PC-9 (cell line): ENCODE measurements around the gene STUM. TPM values are rescaled to one million over a fixed set of nuclear protein-coding genes. Genes with fewer than 3 reads are reported as not detected.
"Not testable (repeated sequence)": the region's sequence is repeated elsewhere in the genome, so short reads cannot be mapped to it uniquely, and the experiment has no call there.

Experiments used
- BruUV-seq: library from RNA; stranded (reverse); fragments of 400-500 nt; replicated peaks from 2 replicates; lab custom pipeline; 2021; lab: Mats Ljungman, UMichigan
- CTCF ChIA-PET: fragments of 300-600 bp; sonication (Branson Sonifier 250); formaldehyde crosslinking; loops from one replicate; lab custom pipeline; 2022; ENCODE audit warnings: antibody characterized with exemption; lab: Charles Lee
- POLR2A ChIA-PET: fragments of 300-600 bp; sonication (Branson Sonifier 250); formaldehyde crosslinking; loops from one replicate; lab custom pipeline; 2022; ENCODE audit warnings: antibody characterized with exemption; ENCODE audit not compliant: unreplicated experiment; lab: Charles Lee
- DNase-seq, 2 experiments: peaks; one replicate each; pipeline versions ENCODE4 v3.0.0 to v3.0.0-alpha.2; 2015 to 2022; ENCODE audit warnings: mixed read lengths in 1 of 2
- H2AFZ ChIP-seq: fragments of 200-600 bp; sonication (generic); 2 replicates; pipeline ENCODE4 v1.8.1; 2017; ENCODE audit warnings: antibody characterized with exemption
- H3F3A ChIP-seq: fragments of 200-600 bp; sonication (generic); 2 replicates; pipeline ENCODE4 v1.8.1; 2017; ENCODE audit warnings: antibody characterized with exemption, mild to moderate bottlenecking, low read depth; ENCODE audit not compliant: insufficient read depth
- H3K27ac ChIP-seq: fragments of 200-600 bp; sonication (generic); 2 replicates; pipeline ENCODE4 v1.6.1; 2016; ENCODE audit warnings: mixed run types
- H3K27me3 ChIP-seq: fragments of 200-600 bp; sonication (generic); 2 replicates; pipeline ENCODE4 v1.6.1; 2016; ENCODE audit warnings: low read depth, mixed run types; ENCODE audit not compliant: insufficient read depth
- H3K36me3 ChIP-seq: fragments of 200-600 bp; sonication (generic); 2 replicates; pipeline ENCODE4 v1.6.1; 2016; ENCODE audit warnings: low read depth, mixed run types
- H3K4me1 ChIP-seq: fragments of 200-600 bp; sonication (generic); replicated peaks from 2 replicates; pipeline ENCODE4 v1.6.1; 2016; ENCODE audit warnings: mixed run types; ENCODE audit not compliant: insufficient read depth
- H3K4me2 ChIP-seq: fragments of 200-600 bp; sonication (generic); 2 replicates; pipeline ENCODE4 v1.6.1; 2017; ENCODE audit warnings: mixed run types
- H3K4me3 ChIP-seq: fragments of 200-600 bp; sonication (generic); 2 replicates; pipeline ENCODE4 v1.6.1; 2016; ENCODE audit warnings: mixed run types
- H3K79me2 ChIP-seq: fragments of 200-600 bp; sonication (generic); 2 replicates; pipeline ENCODE4 v1.6.1; 2017; ENCODE audit warnings: low read depth, mixed run types
- H3K9me2 ChIP-seq: fragments of 200-600 bp; sonication (generic); 2 replicates; pipeline ENCODE4 v1.8.1; 2017; ENCODE audit warnings: mild to moderate bottlenecking; ENCODE audit not compliant: insufficient read depth
- H3K9me3 ChIP-seq: fragments of 200-600 bp; sonication (generic); 2 replicates; pipeline ENCODE4 v1.8.1; 2016; ENCODE audit warnings: low read depth; ENCODE audit not compliant: insufficient read depth
- H4K20me1 ChIP-seq: fragments of 200-600 bp; sonication (generic); 2 replicates; pipeline ENCODE4 v1.8.1; 2017; ENCODE audit not compliant: insufficient read depth
- EZH2 ChIP-seq: fragments of 200-600 bp; sonication (generic); IDR thresholded peaks from 2 replicates; pipeline ENCODE4 v1.8.0; 2017; ENCODE audit warnings: antibody characterized with exemption, low read depth
- intact Hi-C: fragments of 100-400 bp; cut with micrococcal nuclease; formaldehyde crosslinking; loops from one replicate; pipeline ENCODE4 v1.10.0; 2022; ENCODE audit not compliant: unreplicated experiment
- total RNA-seq: library from RNA; stranded (reverse); gene quantifications from 2 replicates; pipeline ENCODE4 v1.2.3, GENCODE V29; 2021
- TF ChIP-seq, protein P1 (sequence below): fragments of 200-600 bp; sonication (generic); conservative IDR thresholded peaks from 2 replicates; pipeline ENCODE4 v1.6.1; 2017; ENCODE audit warnings: mixed run types, antibody characterized with exemption, mild to moderate bottlenecking, moderate library complexity

STUM gene
- total RNA-seq, 1 experiment from 2014 or later = not detected

DNA sequence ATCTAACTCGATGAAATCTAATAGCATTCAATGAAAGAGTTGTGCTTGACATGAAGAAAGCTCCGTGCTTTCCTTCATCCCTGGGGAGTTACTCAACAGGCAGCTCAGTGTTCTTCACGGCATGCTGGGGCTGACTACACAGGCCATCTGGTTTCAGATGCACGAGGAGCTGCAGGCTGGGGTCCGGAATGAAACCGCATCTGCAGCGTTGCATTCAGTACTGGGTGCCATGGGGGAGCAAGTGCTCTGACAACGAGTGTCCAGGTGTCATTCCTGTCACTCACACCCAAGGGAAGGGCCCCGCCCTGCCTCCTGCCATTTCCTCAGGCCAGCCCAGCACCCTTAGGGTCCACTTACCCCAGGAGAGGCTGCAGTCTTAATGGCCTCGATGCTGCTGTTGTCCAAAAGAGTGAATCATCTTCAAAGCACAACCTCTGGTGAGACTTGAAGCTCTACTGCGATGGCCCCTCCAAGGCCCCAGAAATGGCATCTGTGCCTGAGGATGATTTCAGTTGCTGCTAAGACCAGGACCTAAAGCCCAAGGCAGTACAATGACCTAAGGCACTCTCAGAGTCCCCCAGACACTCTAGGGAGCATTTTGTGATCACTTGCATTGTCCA is 61.4 kb downstream of the STUM start:
- H3K27ac ChIP-seq = no peak overlapping the region
- no TSS peak for BruUV-seq
- H3K4me1 ChIP-seq = no peaks in the 10 kb centered on the region
- no peak for DNase-seq
- POLR2A ChIA-PET = no interaction called here
- H3K4me3 ChIP-seq = no peak overlapping the region
- H3K27me3 ChIP-seq = peaks cover 13% of the 10 kb centered on the region
- H3K9me2 ChIP-seq = no peaks in the 10 kb centered on the region
- H3K79me2 ChIP-seq = no peaks in the 10 kb centered on the region
- no peaks in the 10 kb centered on the region for H4K20me1 ChIP-seq
- no peak overlapping the region for H2AFZ ChIP-seq
- no peaks in the 10 kb centered on the region for H3K9me3 ChIP-seq
- no peaks in the 10 kb centered on the region for H3F3A ChIP-seq
- intact Hi-C loops = no loop called here
- CTCF ChIA-PET = no interaction called here
- H3K36me3 ChIP-seq = no peaks in the 10 kb centered on the region
- no peak for TF ChIP-seq EZH2
- TF ChIP-seq, protein P1, sequence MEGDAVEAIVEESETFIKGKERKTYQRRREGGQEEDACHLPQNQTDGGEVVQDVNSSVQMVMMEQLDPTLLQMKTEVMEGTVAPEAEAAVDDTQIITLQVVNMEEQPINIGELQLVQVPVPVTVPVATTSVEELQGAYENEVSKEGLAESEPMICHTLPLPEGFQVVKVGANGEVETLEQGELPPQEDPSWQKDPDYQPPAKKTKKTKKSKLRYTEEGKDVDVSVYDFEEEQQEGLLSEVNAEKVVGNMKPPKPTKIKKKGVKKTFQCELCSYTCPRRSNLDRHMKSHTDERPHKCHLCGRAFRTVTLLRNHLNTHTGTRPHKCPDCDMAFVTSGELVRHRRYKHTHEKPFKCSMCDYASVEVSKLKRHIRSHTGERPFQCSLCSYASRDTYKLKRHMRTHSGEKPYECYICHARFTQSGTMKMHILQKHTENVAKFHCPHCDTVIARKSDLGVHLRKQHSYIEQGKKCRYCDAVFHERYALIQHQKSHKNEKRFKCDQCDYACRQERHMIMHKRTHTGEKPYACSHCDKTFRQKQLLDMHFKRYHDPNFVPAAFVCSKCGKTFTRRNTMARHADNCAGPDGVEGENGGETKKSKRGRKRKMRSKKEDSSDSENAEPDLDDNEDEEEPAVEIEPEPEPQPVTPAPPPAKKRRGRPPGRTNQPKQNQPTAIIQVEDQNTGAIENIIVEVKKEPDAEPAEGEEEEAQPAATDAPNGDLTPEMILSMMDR = no peak
- no peak overlapping the region for H3K4me2 ChIP-seq

DNA sequence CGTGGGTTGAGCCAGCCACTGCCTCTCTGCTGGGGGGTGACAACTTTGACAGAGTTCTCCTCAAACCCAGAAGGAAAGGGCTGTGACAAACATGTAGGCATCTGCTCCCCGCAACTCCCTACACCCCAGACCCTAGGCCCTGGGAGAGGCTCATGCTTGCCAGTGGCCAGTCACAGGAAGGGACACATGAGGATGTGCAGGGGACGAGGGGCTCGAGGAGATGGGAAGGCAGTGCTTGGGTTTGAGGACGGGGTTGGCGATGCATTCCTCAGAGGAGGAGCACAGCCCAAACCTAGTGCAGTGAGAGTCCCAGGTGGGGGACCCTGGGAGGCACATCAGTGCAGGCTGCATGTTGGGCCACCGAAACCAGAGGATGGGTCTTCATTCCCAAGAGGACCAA is 62.1 kb downstream of the STUM start:
- TF ChIP-seq, protein P1 = no peak
- no peak for TF ChIP-seq EZH2
- no peaks in the 10 kb centered on the region for H3K79me2 ChIP-seq
- POLR2A ChIA-PET = no interaction called here
- no peaks in the 10 kb centered on the region for H4K20me1 ChIP-seq
- H3K36me3 ChIP-seq = no peaks in the 10 kb centered on the region
- no peaks in the 10 kb centered on the region for H3K4me1 ChIP-seq
- no peak overlapping the region for H3K4me2 ChIP-seq
- intact Hi-C loops = no loop called here
- no peak for DNase-seq
- no TSS peak for BruUV-seq
- H3K9me2 ChIP-seq = no peaks in the 10 kb centered on the region
- no peaks in the 10 kb centered on the region for H3F3A ChIP-seq
- H3K27me3 ChIP-seq = peaks cover 9% of the 10 kb centered on the region; the same call in 1 of the 2 replicates
- no peak overlapping the region for H3K27ac ChIP-seq
- H3K9me3 ChIP-seq = no peaks in the 10 kb centered on the region
- CTCF ChIA-PET = no interaction called here
- no peak overlapping the region for H2AFZ ChIP-seq
- no peak overlapping the region for H3K4me3 ChIP-seq

DNA sequence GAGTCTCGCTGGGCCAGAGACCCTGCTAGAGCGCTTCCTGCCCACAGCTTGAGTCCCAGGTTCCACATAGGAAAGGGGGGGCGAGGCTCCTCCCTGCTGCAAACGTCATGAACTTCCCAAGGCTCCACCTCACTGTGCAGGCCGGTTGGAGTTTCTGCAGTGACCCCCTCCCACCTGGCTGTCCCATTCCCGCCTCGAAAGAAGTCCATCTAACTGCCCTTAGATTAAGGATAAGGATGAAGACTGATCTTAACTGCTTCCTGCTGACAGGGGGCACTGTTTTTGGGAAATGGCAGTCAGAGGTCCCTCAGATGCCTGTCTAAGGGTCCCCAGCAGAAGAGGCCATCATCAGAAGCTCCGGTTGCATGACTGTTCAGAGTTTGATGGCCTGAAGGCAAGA is 62.7 kb downstream of the STUM start:
- Histone ChIP-seq H3K27me3 (peaks cover 9% of the 10 kb centered on the region; the same call in 1 of the 2 replicates), H4K20me1 (no peaks in the 10 kb centered on the region), H3K4me2 (no peak overlapping the region), H3K27ac (no peak overlapping the region), H3K9me3 (no peaks in the 10 kb centered on the region), H3F3A (no peaks in the 10 kb centered on the region), H3K4me1 (no peaks in the 10 kb centered on the region), H3K4me3 (no peak overlapping the region), H3K36me3 (no peaks in the 10 kb centered on the region), H3K9me2 (no peaks in the 10 kb centered on the region), H3K79me2 (no peaks in the 10 kb centered on the region), H2AFZ (no peak overlapping the region)
- intact Hi-C loops = no loop called here
- no peak for TF ChIP-seq EZH2
- TF ChIP-seq, protein P1 = no peak
- ChIA-PET CTCF (no interaction called here), POLR2A (no interaction called here)
- no peak for DNase-seq
- no TSS peak for BruUV-seq

DNA sequence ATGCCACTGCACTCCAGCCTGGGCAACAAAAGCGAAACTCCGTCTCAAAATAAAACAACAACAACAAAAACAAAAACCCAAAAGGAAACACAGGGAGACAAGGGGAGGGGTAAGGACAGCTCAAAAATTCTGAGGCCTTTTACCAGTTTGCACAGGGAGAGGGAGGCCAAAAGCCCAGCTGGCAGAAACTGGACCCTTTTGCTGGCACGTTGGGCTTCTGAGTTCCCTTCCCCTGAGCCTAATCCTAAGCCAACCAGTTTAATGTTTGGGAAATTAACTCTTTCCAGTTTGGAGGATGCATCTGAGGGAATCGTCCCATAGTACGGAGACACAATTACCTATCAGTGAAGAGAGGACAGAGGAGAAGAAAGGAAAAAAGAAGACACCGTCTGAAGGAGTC is 63.4 kb downstream of the STUM start:
- H3K4me1 ChIP-seq, BruUV-seq, DNase-seq, H3K4me3 ChIP-seq, H3K27me3 ChIP-seq, H3K4me2 ChIP-seq, H3K79me2 ChIP-seq, H3K9me2 ChIP-seq, H3K27ac ChIP-seq, intact Hi-C loops, H3K36me3 ChIP-seq, H3F3A ChIP-seq, POLR2A ChIA-PET, H4K20me1 ChIP-seq, H2AFZ ChIP-seq, H3K9me3 ChIP-seq: not testable (repeated sequence)
- CTCF ChIA-PET = interaction anchor here (0.6 kb wide), 1 partner anchor 578 kb away, joined by 5 read pairs; no protein-coding TSS in a partner anchor
